Esophagus muscularis mucosa (tissue), 4 donors: ENCODE data around the gene DPP9.

Source experiments
- EP300 ChIP-seq: sonication (generic); formaldehyde crosslinking; IDR thresholded peaks from one replicate; pipeline ENCODE4 v1.6.1; 2017; ENCODE audit warnings: antibody characterized with exemption
- POLR2A ChIP-seq: fragments of 450-650 bp; IDR thresholded peaks from one replicate; pipeline ENCODE4 v1.6.1; 2017; ENCODE audit warnings: antibody characterized with exemption, moderate library complexity, mild to moderate bottlenecking, low read depth
- POLR2AphosphoS5 ChIP-seq, 2 donors: sonication (generic); formaldehyde crosslinking; IDR thresholded peaks; one replicate each; pipeline ENCODE4 v1.6.1; 2017; ENCODE audit warnings: antibody characterized with exemption in 2 of 2
- TF ChIP-seq, protein P1 (sequence below), 3 experiments: fragments of 200-600 bp in 2 of 3; fragments of 450-650 bp in 1 of 3; sonication (generic) in 2 of 3; IDR thresholded peaks; one replicate each; pipeline ENCODE4 v1.5.1; 2017 to 2019; ENCODE audit warnings: antibody characterized with exemption in 3 of 3, mild to moderate bottlenecking in 2 of 3, moderate library complexity in 1 of 3

DNA sequence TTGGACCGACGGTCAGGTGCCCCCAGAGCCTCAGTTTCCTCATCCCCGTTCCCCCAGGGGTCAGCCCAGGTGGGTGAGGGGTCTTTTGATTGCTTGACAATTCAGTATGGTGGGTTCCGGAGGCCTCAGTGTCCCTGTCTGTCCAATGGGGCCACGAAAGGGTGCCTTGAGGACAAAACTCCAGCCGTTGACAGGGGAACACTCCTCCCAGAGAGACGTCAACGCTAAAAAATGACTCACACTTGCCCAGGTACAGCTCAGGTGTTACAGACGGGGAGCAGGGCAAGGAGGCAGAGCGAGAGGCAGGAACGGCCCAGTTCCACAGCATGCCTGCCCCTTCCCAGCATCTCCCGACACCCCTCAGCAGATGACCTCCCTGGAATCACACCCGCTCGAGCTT, 82.5 kb downstream of the DPP9 start:
- TF ChIP-seq EP300 (no peak), POLR2A (no peak), POLR2AphosphoS5 (IDR thresholded peaks at IDR 0.05) (no peak)
- TF ChIP-seq, protein P1, sequence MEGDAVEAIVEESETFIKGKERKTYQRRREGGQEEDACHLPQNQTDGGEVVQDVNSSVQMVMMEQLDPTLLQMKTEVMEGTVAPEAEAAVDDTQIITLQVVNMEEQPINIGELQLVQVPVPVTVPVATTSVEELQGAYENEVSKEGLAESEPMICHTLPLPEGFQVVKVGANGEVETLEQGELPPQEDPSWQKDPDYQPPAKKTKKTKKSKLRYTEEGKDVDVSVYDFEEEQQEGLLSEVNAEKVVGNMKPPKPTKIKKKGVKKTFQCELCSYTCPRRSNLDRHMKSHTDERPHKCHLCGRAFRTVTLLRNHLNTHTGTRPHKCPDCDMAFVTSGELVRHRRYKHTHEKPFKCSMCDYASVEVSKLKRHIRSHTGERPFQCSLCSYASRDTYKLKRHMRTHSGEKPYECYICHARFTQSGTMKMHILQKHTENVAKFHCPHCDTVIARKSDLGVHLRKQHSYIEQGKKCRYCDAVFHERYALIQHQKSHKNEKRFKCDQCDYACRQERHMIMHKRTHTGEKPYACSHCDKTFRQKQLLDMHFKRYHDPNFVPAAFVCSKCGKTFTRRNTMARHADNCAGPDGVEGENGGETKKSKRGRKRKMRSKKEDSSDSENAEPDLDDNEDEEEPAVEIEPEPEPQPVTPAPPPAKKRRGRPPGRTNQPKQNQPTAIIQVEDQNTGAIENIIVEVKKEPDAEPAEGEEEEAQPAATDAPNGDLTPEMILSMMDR (IDR thresholded peaks at IDR 0.05) = no peak
